Measurements from ENCODE around the gene SLC24A3. TPM values are rescaled to one million over a fixed set of nuclear protein-coding genes. Genes with fewer than 3 reads are reported as not detected.
"Not testable (repeated sequence)": the region's sequence is repeated elsewhere in the genome, so short reads cannot be mapped to it uniquely, and the experiment has no call there.

The SLC24A3 gene
- total RNA-seq, 1 donor from 2014 or later, result 13.1 TPM

DNA sequence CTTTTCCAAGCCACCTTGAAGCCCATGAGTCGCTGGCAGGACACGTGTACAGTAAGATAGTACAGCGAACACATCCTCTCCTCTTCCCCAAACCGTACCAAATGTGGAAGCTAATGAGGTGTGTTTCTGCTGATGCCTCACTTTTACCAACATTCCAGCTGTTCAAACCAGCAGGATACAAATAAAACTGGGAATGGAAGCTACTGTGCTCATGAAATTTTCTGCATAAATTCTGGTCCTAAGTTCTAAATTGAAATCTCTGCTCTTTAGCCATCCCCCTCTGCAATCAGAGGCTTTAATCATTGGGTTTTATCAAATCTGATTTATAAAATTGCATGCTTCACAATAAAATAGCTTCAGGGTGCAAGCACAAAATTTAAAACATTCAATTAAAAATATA is 463.8 kb downstream of the SLC24A3 start:
- H3K27me3 ChIP-seq, result no peaks in the 10 kb centered on the region
- H3K4me3 ChIP-seq, result no peak overlapping the region
- H3K4me1 ChIP-seq, result no peaks in the 10 kb centered on the region
- no peak overlapping the region for H3K27ac ChIP-seq
- H3K36me3 ChIP-seq, result no peaks in the 10 kb centered on the region
- TF ChIP-seq CTCF (IDR thresholded peaks at IDR 0.05), result no peak
- intact Hi-C loops (cut with DNase I), result no loop called here
- DNase-seq (no peak), ATAC-seq (no peak)
- H3K9me3 ChIP-seq, result no peaks in the 10 kb centered on the region

- no peaks in the 10 kb centered on the region for H3K36me3 ChIP-seq
- no peaks in the 10 kb centered on the region for H3K27me3 ChIP-seq
- no peak overlapping the region for H3K4me3 ChIP-seq
- no peak overlapping the region for H3K27ac ChIP-seq
- H3K9me3 ChIP-seq, result no peaks in the 10 kb centered on the region
- H3K4me1 ChIP-seq, result no peaks in the 10 kb centered on the region
- intact Hi-C loops (cut with DNase I), result no loop called here
- DNase-seq (no peak), ATAC-seq (no peak)
- no peak for TF ChIP-seq CTCF (IDR thresholded peaks at IDR 0.05)
These were observed 464.9 kb downstream of the SLC24A3 start for GRCh38 chr20:19677336-19677735.

GRCh38 chr20:19678591-19678990 is 466.1 kb downstream of the SLC24A3 start:
- H3K9me3 ChIP-seq; H3K4me1 ChIP-seq; H3K27ac ChIP-seq; H3K4me3 ChIP-seq; H3K36me3 ChIP-seq; H3K27me3 ChIP-seq; ATAC-seq; DNase-seq; intact Hi-C loops (cut with DNase I): not testable (repeated sequence)

DNA sequence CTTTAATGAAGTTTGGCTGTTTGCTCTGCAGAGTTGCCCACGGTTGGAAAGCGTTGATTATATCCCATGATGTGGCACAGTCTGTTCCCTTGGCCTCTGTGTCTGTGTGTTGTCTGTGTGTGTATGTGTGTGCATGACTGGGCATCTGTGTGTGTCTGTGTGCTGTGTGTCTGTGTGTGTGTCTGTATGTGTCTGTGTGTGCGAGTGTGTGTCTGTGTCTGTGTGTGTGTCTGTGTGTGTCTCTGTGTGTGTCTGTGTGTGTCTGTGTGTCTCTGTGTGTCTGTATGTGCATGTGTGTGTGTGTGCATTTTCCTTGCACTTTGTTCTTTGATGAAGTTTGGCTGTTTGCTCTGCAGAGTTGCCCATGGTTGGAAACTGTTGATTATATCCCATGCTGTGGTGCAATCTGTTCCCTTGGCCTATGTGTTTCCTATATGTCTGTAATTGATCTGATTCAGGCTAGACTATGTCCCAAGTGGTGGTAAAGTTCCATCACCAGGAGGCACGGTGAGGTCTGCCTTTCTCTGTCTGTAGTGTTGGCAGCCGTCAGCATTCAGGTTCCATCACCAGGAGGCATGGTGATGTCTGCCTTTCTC is 467.6 kb downstream of the SLC24A3 start:
- DNase-seq, result no peak
- Histone ChIP-seq H3K4me3 (no peak overlapping the region), H3K27ac (no peak overlapping the region), H3K27me3 (no peaks in the 10 kb centered on the region), H3K36me3 (no peaks in the 10 kb centered on the region), H3K4me1 (no peaks in the 10 kb centered on the region), H3K9me3 (no peaks in the 10 kb centered on the region)
- no peak for ATAC-seq
- intact Hi-C loops (cut with DNase I), result no loop called here
- no peak for TF ChIP-seq CTCF (IDR thresholded peaks at IDR 0.05)

DNA sequence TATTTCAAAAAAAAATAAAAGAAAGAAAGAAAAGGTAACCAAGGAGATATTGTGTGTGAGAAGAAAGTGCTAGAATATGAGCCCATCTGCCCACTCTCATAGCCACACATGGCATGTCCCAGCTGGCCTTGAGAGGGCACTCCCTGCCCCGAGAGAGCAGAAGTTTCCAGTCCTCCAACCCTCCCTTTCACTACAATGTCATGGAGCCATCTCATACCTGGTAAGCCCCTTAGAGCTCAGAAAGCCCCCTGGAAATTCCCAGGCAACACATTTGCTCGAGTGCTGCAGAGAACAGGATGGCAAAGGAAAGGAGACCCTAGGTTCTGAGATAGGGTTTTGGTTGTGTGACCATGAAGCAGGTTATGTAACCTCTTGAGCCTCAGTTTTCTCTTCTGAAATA is 469.8 kb downstream of the SLC24A3 start:
- no peaks in the 10 kb centered on the region for H3K4me1 ChIP-seq
- TF ChIP-seq CTCF (IDR thresholded peaks at IDR 0.05), result no peak
- H3K36me3 ChIP-seq, result no peaks in the 10 kb centered on the region
- H3K4me3 ChIP-seq, result no peak overlapping the region
- DNase-seq, result no peak
- no peak for ATAC-seq
- H3K9me3 ChIP-seq, result no peaks in the 10 kb centered on the region
- intact Hi-C loops (cut with DNase I), result no loop called here
- no peak overlapping the region for H3K27ac ChIP-seq
- no peaks in the 10 kb centered on the region for H3K27me3 ChIP-seq

- H3K9me3 ChIP-seq, result no peaks in the 10 kb centered on the region
- no peak overlapping the region for H3K27ac ChIP-seq
- TF ChIP-seq CTCF (IDR thresholded peaks at IDR 0.05), result no peak
- no peak for DNase-seq
- H3K27me3 ChIP-seq, result no peaks in the 10 kb centered on the region
- intact Hi-C loops (cut with DNase I), result no loop called here
- no peaks in the 10 kb centered on the region for H3K4me1 ChIP-seq
- no peaks in the 10 kb centered on the region for H3K36me3 ChIP-seq
- H3K4me3 ChIP-seq, result no peak overlapping the region
- peak; percentile 34 for ATAC-seq
These were observed 470.7 kb downstream of the SLC24A3 start for GRCh38 chr20:19683188-19683587.

Data from upper lobe of right lung (tissue), 1 donor.